ENCODE data around the gene RNF38.
"Not testable (repeated sequence)": the region's sequence is repeated elsewhere in the genome, so short reads cannot be mapped to it uniquely, and the experiment has no call there.

Gene RNF38

GRCh38 chr9:36407122-36407723 is 7.2 kb upstream of the RNF38 start:
- peak; percentile 31 to 39 for DNase-seq (ENCODE audit: low read depth in 2 of 2)

DNA sequence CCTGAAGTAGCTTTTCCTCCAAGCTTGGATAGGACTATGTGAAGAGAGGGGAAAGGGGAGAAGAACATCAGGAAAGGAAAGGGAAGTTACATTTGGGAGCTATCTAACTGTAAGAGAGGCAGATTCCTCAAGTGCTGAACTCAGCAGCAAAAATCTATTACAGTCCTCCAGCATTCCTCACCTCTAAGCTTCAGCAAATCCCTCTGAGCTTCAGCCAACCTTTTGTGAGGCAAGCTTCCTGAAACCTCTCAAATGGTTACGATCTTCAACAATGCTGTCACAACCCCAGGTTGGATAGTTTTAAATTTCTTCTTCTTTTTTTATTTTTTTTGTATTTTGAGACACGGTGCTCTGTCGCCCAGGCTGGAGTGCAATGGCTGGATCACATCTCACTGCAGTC is 2.5 kb upstream of the RNF38 start:
- no peak for DNase-seq (ENCODE audit: low read depth in 2 of 2)

GRCh38 chr9:36401897-36402480 is 1.9 kb upstream of the RNF38 start:
- DNase-seq (ENCODE audit: low read depth in 2 of 2) = no peak

- DNase-seq (ENCODE audit: low read depth in 2 of 2) = no peak
Observed at GRCh38 chr9:36401164-36401740, 1.2 kb upstream of the RNF38 start.

DNA sequence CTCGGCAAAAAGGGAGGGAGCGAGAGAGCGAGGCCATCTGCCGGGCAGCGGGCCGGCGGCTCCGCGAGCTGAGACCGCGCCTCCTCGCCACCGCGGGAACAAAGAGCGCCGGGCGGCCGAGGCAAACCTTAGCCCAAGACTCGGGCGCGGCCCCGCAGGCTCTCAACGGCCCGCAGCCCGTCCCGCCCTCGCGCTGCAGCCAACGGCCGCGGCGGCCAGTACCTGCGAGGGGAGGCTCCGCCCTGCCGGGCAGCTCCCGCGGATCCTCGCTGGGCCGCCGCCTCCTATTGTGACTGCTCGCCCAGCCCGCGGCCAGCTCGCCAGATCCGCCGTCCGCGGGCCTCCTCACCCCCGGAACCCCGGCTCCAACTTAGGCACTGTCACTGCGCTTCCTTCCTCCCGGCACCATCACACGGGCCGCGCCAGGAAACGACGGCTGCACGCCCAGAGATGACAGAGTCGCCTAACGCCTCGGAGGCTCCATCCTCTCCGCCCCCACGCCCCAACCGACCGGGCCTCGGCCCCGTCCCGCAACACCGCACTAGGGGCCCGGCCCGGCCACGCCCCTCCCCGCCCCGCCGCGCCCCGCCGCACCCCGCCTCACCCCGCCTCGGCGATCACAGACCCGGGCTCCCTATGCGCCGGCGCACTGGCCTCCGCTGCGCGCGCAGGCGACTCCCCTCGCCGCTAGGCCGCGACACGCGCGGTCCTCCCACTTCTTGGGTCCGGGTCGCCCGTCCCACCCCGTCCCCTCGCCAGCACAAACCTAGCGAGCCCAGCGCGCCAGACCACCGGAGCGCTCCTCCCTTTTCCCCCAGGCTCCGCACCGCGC is 479 bp upstream of the RNF38 start:
- peak; percentile 85 for DNase-seq (ENCODE audit: low read depth in 2 of 2)

DNA sequence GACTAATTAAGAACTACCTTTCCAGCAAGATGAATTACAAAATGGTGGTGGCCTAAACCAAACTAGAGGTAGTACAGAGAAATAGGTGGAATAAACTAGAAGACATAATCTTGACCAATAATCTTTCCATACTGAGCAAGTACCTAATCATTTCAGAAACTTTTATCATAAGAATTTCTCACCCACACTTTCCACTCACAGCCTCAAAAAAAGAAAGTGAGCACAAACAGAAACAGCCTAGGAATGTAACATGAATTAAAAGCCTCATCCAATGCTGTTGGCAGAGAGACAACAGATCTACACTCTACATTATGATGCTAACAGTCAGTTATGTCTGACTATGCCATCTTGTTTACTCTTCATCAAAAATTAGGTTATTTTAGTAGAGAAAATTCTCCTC is 1.3 kb downstream of the RNF38 start:
- no peak for DNase-seq (ENCODE audit: low read depth in 2 of 2)

DNA sequence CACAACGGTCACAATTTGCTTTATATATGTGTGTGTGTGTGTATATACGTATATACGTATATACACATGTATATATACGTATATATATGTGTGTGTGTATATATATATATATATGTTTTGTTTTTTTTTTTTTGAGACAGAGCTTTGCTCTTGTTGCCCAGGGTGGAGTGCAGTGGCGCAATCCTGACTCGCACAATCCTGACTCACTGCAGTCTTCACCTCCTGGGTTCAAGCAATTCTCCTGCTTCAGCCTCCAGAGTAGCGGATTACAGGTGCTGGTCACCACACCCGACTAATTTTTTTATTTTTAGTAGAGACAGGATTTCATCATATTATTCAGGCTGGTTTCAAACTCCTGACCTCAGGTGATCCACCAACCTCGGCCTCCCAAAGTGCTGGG is 3.1 kb downstream of the RNF38 start:
- DNase-seq (ENCODE audit: low read depth in 2 of 2) = no peak

DNA sequence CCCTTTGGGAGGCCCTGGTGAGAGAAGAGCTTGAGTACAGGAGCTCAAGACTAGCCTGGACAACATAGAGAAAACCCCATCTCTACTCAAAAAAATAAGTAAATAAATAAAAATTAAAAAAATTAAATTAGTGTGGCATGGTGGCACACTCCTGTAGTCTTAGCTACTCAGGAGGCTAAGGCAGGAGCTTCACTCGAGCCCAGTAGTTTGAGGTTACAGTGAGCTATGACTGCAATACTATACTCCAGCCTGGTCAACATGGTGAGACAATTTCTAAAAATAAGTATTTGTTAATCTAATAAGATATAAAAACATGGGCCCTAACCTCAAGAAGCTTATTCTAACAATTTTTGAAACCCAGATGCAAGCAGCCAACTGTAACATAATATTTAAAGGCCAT is 7.6 kb downstream of the RNF38 start:
- no peak for DNase-seq (ENCODE audit: low read depth in 2 of 2)

DNA sequence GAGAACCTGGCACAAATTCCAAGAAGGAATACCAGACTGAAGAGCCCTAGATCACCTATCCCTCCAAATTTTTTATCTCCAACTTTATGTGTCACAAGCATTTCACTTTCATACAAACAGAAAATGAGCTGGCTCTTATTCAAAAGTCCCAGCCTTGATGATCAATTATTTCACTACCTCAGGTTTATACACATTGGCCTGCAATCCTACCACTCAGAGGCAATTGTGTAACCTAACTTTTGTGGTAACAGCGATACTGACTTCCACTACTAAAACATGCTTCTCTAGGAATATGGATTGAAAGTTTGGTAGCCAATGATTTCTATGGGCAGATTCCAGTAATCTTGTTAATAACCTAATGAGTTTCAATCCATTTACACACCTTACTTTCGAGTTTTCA is 10.5 kb downstream of the RNF38 start:
- no peak for DNase-seq (ENCODE audit: low read depth in 2 of 2)

GRCh38 chr9:36386396-36386965 is 13.6 kb downstream of the RNF38 start:
- not testable (repeated sequence) for DNase-seq (ENCODE audit: low read depth in 2 of 2)

GRCh38 chr9:36382484-36382883 is 17.6 kb downstream of the RNF38 start:
- no peak for DNase-seq (ENCODE audit: low read depth in 2 of 2)

DNA sequence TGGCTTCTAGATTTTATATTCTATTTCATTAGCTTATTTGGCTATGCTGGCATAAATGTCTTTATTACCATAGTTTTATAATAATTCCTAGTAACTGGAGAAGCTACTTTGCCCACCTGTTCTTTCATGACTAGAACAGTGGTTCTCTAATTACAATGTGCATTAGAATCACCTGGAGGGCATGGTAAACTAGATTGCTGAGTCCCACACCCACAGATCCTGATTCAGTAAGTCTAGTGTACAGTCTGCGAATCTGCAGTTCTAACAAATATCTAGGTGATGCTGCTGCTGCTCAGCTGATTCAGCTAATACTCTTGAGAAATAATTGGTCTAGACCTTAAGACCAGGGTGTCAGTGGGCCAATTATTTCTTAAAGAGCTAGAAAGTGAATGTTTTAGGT is 35.5 kb downstream of the RNF38 start:
- DNase-seq (ENCODE audit: low read depth in 2 of 2) = no peak

- no peak for DNase-seq (ENCODE audit: low read depth in 2 of 2)
Observed at GRCh38 chr9:36363448-36363847, 36.6 kb downstream of the RNF38 start.

DNA sequence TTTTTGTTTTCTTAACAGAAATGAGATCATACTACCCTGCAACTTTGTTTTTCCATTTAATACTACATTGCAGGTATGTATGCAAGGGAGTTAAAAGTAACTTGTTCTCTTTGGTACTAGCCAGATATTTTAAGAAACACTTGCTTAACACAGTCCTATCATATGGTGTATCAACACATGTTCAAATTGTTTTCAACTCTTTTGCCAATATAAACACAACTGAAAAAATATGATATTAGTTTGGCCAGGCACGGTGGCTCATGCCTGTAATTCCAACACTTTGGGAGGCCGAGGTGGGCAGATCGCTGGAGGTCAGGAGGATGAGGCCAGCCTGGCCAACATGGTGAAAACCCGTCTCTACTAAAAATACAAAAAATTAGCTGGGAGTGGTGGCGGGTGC is 41.6 kb downstream of the RNF38 start:
- DNase-seq (ENCODE audit: low read depth in 2 of 2) = no peak

- no peak for DNase-seq (ENCODE audit: low read depth in 2 of 2)
Observed at GRCh38 chr9:36357639-36358038, 42.4 kb downstream of the RNF38 start.

DNA sequence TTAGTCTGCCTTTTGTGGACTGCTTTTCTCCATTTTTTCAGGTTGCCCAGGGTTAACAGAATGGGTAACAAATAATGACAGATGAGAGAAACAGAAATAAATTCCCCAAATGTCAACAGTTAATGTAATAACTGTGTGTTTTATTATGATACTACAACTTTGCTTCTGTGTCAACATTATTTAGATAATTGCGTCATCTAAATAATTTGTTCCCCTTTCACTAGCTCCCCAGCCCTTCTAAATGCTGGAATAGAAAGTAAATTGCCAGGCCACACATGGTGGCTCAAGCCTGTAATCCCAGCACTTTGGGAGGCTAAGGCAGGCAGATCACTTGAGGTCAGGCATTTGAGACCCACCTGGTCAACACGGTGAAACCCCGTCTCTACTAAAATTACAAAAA is 53.5 kb downstream of the RNF38 start:
- DNase-seq (ENCODE audit: low read depth in 2 of 2) = no peak

- DNase-seq (ENCODE audit: low read depth in 2 of 2) = no peak
Observed at GRCh38 chr9:36345103-36345846, 54.8 kb downstream of the RNF38 start.

GRCh38 chr9:36341936-36342577 is 58.0 kb downstream of the RNF38 start:
- no peak for DNase-seq (ENCODE audit: low read depth in 2 of 2)

- DNase-seq (ENCODE audit: low read depth in 2 of 2) = no peak
Observed at GRCh38 chr9:36337865-36338264, 62.2 kb downstream of the RNF38 start.

DNA sequence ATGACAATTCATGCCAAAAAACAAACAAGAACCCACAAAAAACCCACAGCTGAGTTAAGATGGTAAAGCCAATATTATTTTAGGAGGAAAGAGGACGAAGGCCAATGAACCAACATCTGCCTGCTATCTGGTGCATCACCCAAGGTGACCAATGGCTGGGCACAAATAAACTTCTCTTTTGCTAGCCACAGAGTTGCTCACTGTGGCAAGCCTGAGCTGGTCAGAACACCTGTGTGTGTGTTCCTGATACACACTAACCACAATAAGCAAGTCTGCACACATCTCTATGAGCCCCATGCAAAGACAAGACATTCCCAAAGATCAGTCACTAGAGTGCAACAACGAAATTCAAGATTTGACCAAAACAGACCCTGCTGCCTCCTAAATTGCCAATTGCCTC is 63.1 kb downstream of the RNF38 start:
- DNase-seq (ENCODE audit: low read depth in 2 of 2) = no peak

Data from stimulated activated CD8-positive, alpha-beta memory T cell treated with anti-CD3 and anti-CD28 coated beads, Interleukin-2, amount 100 ng/mL, for 1 hour (primary cell).